ENCODE measurements around the gene LDHA. TPM values are rescaled to one million over a fixed set of nuclear protein-coding genes. Genes with fewer than 3 reads are reported as not detected.

Gene LDHA
- total RNA-seq, 1 donor from 2014 or later = 422 TPM

DNA sequence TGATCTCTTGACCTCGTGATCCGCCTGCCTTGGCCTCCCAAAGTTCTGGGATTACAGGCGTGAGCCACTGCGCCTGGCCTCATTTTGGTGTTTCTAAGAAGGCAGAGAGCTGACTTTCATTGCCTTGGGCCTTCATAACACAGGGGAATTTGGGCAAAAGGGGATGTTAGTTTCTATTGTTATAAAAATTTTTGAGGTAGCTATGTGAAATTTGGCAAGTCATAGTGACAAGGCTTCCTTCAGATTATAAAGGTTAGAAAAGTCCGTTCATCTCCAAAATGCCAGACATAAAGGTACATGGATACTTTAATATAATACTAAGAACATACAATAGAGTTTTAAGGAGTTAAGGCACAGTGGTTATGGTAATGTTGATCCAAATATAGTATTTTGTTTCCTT is 35.0 kb downstream of the LDHA start:
- Histone ChIP-seq H3K9me3 (no peaks in the 10 kb centered on the region), H3K4me3 (no peak overlapping the region), H3K27ac (no peak overlapping the region), H3K36me3 (no peaks in the 10 kb centered on the region), H3K27me3 (no peaks in the 10 kb centered on the region), H3K4me1 (no peaks in the 10 kb centered on the region)
- intact Hi-C loops (cut with DNase I) = no loop called here
- no peak for DNase-seq (ENCODE audit: low spot score in 2 of 2)
- TF ChIP-seq, protein P1, sequence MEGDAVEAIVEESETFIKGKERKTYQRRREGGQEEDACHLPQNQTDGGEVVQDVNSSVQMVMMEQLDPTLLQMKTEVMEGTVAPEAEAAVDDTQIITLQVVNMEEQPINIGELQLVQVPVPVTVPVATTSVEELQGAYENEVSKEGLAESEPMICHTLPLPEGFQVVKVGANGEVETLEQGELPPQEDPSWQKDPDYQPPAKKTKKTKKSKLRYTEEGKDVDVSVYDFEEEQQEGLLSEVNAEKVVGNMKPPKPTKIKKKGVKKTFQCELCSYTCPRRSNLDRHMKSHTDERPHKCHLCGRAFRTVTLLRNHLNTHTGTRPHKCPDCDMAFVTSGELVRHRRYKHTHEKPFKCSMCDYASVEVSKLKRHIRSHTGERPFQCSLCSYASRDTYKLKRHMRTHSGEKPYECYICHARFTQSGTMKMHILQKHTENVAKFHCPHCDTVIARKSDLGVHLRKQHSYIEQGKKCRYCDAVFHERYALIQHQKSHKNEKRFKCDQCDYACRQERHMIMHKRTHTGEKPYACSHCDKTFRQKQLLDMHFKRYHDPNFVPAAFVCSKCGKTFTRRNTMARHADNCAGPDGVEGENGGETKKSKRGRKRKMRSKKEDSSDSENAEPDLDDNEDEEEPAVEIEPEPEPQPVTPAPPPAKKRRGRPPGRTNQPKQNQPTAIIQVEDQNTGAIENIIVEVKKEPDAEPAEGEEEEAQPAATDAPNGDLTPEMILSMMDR (IDR thresholded peaks at IDR 0.05) = no peak

DNA sequence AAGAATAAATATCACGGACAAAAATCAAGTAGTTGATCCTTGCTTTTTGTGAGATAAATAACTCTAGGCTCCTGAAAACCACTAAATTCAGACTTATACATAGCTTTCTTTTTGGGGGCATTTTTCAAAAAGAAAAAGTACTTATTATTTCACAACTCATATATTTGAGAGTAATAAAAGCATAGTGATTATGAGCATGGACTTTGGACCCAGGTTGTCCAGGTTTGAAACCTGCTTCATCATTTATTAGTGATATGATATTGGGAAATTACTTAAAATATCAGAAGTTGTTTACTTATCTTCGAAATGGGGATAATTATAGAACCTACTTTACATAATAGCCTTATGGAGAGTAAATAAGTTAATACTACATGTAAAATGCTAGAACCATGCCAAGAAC is 44.3 kb downstream of the LDHA start:
- no peak for DNase-seq (ENCODE audit: low spot score in 2 of 2)
- Histone ChIP-seq H3K27me3 (no peaks in the 10 kb centered on the region), H3K4me3 (no peak overlapping the region), H3K4me1 (no peaks in the 10 kb centered on the region), H3K27ac (no peak overlapping the region), H3K9me3 (no peaks in the 10 kb centered on the region), H3K36me3 (no peaks in the 10 kb centered on the region)
- TF ChIP-seq, protein P1 (IDR thresholded peaks at IDR 0.05) = no peak
- intact Hi-C loops (cut with DNase I) = no loop called here

DNA sequence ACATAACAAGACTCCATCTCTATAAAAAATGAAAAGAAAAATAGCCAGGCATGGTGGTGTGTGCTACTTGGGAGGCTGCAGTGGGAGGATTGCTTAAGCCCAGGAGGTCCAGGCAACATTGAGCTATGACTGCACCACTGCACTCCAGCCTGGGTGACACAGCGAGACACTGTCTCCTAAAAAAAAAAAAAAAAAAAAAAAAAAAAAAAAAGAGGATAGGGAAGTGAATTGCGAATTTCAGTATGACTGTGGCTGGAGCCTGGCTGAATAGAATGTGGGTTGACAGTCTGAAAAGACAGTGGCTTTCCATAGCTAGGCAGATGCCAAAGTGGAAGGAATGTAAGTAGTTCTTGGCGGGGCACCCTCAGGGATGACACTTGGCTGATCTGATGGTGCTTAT is 54.9 kb downstream of the LDHA start:
- Histone ChIP-seq H3K27ac (no peak overlapping the region), H3K27me3 (no peaks in the 10 kb centered on the region), H3K9me3 (no peaks in the 10 kb centered on the region), H3K4me3 (no peak overlapping the region), H3K36me3 (no peaks in the 10 kb centered on the region), H3K4me1 (no peaks in the 10 kb centered on the region)
- no peak for DNase-seq (ENCODE audit: low spot score in 2 of 2)
- intact Hi-C loops (cut with DNase I) = no loop called here
- TF ChIP-seq, protein P1 (IDR thresholded peaks at IDR 0.05) = no peak

DNA sequence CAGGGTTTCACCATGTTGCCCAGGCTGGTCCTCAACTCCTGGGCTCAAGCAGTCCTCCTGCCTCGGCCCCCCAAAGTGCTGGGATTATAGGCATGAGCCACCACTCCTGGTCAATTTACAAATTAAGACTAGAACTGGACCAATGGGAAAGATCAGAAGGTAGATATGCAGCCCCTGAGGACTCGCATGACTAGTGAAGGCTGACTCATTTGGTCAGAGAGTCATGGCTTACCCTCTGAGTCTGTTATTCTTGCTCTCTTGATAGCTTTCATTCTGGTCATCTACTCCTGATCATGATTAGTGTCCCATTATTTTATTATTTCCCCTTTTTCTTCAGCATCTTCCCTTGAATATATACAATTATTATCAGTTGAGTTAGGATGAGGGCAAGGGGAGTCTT is 58.6 kb downstream of the LDHA start:
- intact Hi-C loops (cut with DNase I) = no loop called here
- H3K4me1 ChIP-seq = no peaks in the 10 kb centered on the region
- no peak overlapping the region for H3K4me3 ChIP-seq
- TF ChIP-seq, protein P1 (IDR thresholded peaks at IDR 0.05) = no peak
- no peak for DNase-seq (ENCODE audit: low spot score in 2 of 2)
- H3K9me3 ChIP-seq = no peaks in the 10 kb centered on the region
- H3K27ac ChIP-seq = no peak overlapping the region
- no peaks in the 10 kb centered on the region for H3K27me3 ChIP-seq
- H3K36me3 ChIP-seq = no peaks in the 10 kb centered on the region

DNA sequence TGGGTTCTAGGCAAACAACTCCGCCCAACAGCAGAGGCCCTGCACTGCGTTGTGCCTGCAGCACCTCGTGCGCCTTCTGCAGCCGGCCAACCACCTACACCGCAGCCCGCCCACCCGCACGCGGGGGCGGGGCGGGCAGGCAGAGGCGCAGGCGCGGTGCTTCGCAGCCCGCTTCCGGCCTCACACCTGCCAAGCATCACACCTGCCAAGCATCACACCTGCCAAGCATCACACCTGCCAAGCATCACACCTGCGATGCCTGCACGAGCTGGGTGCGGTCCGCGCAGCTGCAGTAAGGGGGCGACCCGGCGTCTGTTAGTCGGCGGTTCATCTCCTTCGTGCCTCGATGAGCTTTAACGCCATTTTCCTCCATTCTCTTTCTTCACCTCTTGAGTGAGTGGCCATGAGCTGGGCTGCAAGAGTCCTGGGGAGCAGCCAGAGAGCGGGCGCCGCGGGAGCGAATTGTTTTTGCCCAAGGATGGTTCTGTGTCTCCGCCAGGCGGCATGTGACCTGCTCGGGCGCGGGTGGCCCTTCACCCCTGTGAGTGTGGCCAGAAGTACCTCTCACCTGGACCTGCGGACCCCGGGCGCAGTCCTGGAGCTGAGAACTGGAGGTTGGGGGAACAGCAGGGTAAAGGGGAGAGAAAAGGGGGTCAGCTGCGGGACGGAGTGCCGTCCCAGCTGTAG is 61.5 kb downstream of the LDHA start, which contains the start of gene LDHAL6A:
TSS of gene LDHAL6A (plus strand) at position 171 of the 687 bp plus-strand sequence. CDS start 825 bp downstream, outside the sequence.
- no peaks in the 10 kb centered on the region for H3K9me3 ChIP-seq
- H3K4me3 ChIP-seq = no peak within 1 kb of the TSS
- H3K36me3 ChIP-seq = no peaks in the 10 kb centered on the region
- no peaks in the 10 kb centered on the region for H3K4me1 ChIP-seq
- TF ChIP-seq, protein P1 (IDR thresholded peaks at IDR 0.05) = no peak
- no peaks in the 10 kb centered on the region for H3K27me3 ChIP-seq
- no peak for DNase-seq (ENCODE audit: low spot score in 2 of 2)
- intact Hi-C loops (cut with DNase I) = no loop called here
- H3K27ac ChIP-seq = no peak within 1 kb of the TSS
